Stimulated activated CD8-positive, alpha-beta memory T cell treated with anti-CD3 and anti-CD28 coated beads, Interleukin-12 subunit alpha, Interleukin-12 subunit beta, amount 100 ng/mL, for 24 hours (primary cell): Measurements from ENCODE around the gene HHIP.

Experiments used
- DNase-seq: peaks from one replicate; pipeline ENCODE4 v3.0.0-alpha.2; 2020; ENCODE audit errors: extremely low read depth

HHIP gene, protein sequence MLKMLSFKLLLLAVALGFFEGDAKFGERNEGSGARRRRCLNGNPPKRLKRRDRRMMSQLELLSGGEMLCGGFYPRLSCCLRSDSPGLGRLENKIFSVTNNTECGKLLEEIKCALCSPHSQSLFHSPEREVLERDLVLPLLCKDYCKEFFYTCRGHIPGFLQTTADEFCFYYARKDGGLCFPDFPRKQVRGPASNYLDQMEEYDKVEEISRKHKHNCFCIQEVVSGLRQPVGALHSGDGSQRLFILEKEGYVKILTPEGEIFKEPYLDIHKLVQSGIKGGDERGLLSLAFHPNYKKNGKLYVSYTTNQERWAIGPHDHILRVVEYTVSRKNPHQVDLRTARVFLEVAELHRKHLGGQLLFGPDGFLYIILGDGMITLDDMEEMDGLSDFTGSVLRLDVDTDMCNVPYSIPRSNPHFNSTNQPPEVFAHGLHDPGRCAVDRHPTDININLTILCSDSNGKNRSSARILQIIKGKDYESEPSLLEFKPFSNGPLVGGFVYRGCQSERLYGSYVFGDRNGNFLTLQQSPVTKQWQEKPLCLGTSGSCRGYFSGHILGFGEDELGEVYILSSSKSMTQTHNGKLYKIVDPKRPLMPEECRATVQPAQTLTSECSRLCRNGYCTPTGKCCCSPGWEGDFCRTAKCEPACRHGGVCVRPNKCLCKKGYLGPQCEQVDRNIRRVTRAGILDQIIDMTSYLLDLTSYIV

DNA sequence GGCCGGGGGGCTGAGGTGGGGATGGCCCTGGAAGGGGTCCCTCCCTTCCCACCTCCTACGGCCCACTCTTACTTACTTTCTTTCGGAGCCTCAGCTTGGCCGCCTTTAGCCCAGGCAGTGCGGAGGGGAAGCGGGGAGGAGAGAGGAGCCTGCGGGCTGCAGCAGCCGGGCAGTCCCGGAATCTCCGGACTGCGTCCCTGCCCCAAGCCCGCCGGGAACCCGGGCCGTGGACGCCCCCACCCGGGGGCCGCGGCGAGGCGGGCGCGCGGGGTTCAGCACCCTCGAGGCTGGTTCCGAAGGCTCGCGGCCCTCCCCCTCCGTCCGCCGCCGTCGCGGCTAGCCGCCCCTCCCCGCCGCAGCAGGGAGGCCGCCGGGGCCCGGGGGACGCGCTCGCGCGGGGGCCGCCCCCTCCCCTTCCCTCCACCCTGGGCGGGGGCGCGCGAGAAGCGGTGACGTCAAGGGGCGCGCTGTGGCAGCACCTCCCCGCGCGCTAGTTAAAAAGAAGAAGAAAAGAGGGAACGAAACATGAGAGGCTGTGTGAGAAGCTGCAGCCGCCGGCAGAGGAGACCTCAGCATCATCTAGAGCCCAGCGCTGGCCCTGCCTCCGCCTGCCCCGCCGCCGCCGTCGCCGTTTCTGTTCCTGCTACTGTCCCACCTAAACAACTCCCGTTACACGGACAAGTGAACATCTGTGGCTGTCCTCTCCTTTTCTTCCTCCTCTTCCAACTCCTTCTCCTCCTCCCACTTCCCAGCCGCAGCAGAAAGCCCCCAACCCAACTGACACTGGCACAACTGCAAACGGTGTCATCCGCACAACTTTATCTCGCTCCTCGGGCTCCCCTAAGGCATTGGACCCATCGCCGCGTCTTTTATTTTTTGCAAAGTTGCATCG lies at the start of gene HHIP:
HHIP (plus strand) TSS at position 526 of the 892 bp plus-strand sequence. CDS start 520 bp downstream, outside the sequence.
- DNase-seq: no peak

DNA sequence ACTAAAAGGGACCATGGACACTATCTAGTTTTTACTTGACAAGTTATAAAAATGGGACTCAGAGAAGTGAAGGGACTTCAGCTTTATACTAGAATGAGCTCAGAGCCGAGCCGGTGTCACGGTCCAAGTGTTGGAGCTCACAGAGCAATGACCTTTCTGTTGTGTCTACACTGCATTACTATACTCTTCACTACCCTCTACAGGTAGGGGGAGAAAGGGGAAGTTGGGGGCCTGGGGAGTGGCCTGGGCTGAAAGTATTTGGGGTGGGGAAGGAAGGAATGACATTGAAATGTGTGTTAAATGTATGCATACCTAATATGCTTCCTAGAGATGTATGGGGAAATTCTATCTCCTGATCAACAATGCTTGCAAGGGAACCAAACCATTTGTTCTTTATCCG lies 48.8 kb upstream of the HHIP start:
- DNase-seq: no peak

DNA sequence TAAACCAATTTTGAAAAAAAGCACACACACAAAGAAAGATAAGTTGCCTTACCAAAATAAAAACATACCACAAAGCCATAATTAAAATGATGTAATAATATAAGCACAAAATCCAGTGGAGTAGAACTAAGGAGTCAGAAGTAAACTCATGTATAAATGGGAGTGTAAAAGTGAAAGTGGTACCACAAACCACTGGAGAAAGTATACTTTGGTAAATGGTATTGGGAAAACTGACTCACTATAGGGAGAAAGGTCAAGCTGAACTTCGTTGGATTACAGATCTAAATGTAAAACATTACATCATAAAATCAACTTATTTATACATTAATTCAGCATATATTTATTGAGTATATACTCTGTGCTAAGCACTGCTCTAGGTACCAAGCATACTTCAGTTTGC lies 46.3 kb upstream of the HHIP start:
- DNase-seq: no peak

DNA sequence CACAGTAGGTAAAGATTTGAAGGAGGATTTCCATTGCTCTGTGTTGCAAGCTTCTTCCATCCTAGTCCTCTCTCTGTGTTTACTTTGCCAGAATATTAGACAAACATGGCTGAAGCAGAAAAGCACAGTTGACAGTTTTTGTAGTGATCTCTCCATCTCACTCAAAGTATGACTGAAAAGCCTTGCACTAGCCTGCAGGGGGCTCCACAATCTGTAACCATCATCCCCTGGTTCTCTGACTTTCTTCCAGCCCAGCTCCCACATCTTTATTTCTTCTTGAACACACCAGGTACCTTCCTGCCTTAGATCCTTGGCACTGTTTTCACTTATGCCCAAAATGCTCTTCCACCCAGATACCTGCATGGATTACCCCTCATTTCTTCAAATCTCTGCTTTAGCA lies 34.1 kb upstream of the HHIP start:
- no peak for DNase-seq

DNA sequence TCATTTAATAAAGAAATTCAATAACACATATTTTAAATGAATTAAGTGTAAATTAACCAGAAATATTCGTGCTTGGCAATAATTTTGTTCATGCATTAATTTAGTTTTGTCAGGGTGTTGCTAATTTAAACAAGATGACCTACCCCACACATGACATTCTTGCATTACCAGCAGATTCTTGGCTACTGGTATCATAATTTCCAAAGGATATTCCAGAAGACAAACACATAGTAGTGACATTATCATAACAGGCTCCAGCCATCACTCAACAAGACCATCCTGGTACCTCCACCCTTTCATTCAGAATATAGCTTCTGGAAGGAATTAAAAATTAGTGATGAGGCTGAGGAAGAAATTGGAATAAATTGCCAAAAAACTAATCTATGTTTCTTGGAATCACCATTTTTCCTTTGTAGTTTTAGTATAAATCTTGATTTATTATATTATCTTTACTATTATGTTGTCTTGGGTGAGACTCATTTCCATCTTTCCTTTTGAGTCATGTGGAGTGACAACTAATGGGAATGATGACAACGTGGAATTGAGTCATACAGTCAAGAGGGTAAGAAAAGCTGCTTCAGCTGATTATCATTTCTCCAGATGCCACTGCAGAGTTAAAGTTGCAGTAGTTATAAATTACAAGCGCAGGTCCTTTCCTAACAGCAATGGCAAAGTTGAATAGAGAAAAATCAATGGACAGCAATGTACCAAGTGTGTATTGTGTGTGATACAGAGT lies 30.9 kb upstream of the HHIP start:
- no peak for DNase-seq

DNA sequence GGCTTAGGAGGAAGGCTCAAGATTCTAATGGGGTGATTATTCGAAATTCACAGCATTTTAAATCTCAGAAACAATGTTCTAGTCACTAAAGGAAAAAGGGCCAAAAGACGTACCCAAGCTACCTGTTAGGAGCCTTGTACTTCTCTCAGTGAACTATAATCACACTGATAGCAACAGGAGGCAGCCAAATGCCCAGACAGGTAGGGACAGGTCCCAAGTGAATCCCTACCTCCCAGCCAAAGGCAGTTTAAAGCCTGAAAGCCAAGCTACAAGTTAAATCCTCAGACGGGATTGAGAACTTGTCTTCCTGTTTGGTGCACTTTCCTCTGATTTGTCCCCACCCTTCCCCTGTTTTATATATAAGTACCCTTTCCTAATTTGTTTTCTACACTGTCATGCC lies 24.3 kb upstream of the HHIP start:
- no peak for DNase-seq

DNA sequence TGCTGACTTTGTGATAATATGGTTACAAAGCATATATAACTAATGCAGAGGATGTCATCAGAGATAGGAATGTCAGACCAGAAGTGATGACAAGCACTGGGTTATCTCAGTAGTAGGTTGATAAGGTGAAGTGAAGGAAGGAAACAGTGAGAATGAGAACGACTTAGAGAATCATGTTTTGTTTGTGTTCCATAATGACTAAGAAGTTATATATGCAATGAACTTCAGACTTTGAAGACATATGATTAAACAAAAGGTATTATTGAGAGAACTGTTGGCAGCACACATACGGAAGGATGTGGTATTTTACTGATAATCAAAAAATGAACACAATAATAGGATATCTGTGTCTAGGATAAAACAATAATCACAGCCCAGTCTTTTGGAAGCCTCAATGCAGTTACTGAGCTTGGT lies 18.3 kb upstream of the HHIP start:
- DNase-seq: no peak

DNA sequence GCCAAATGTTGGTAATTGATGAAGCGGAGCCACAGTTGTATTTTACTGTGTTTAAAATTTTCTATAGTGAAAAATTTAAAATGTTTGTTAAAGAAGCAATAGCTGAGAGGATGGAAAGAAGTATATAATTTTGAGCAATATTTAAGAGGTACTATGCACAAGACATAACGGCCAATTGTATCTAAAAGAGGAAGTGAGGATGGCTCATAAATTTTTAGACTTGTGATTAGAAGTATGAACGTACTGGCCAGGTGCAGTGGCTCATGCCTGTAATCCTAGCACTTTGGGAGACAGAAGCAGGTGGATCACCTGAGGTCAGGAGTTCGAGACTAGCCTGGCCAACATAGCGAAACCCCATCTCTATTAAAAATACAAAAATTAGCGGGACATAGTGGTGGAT lies 12.7 kb upstream of the HHIP start:
- DNase-seq: no peak

DNA sequence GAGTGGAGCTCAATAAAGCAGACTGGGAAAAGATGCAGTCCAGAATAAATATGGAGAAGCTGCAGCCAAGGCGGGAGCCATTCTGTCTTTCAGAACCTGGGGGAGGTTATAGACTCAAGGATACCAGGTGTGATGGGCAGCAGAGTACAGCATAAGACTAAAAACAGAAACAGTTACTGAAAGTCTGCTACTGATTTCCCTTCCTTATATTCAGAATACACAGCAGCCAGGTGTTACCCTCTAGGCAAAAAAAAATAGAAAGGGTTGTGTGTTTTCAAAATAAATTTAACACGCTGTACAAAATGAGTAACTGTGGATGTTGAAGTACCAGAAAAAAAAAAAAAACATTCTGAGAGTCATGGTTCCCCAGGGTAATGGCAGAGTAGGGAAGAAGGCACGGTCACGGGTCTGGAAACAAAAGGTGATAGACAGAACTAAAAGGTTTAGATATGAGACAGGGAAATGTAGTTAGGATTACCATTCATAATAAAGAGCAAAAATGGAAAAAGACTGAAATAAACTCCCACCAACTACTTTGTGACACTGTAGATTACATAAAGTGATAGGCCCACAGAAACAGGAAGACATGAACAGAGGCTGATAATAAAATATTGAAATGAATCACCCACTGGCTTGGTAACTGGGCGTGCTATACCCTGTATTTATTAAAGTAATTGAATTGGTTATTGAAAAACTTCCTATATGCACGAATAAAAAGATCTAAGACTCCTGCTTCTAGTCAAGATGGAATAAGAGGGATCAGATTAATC lies 10.8 kb upstream of the HHIP start:
- DNase-seq: no peak

DNA sequence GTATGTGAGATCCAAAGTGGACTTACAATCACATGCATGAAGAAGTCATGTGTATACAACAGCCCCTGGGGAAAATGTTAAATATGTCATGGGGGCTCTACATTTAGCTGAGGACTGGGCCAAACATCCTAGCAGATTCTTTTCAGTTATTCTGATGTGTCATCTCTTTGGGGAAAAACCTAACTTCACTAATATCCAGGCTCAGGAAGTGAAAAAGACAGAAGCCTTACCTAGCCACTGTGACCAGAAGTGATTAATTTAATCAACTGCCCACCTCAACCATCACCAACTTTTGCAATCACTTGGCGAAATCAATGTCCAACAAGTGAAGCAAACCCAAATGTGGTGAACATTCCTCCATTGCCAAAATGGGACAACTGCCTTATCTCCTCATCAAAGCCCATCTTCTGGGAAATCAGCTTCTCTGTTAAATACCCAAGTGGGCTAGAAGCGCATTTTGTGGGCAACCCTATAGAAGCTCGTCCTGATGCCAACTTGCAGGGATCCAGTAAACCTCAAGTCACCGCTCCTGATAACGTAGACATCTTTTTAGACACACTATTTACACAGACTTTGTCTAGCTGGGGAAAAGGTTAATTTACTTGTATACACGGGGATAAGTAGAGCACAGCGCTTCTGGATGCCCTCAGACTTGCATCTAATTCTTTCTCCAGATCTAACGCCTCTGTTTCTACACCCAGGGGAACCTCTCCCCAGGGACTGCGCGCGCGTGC lies 1.4 kb upstream of the HHIP start:
- no peak for DNase-seq

DNA sequence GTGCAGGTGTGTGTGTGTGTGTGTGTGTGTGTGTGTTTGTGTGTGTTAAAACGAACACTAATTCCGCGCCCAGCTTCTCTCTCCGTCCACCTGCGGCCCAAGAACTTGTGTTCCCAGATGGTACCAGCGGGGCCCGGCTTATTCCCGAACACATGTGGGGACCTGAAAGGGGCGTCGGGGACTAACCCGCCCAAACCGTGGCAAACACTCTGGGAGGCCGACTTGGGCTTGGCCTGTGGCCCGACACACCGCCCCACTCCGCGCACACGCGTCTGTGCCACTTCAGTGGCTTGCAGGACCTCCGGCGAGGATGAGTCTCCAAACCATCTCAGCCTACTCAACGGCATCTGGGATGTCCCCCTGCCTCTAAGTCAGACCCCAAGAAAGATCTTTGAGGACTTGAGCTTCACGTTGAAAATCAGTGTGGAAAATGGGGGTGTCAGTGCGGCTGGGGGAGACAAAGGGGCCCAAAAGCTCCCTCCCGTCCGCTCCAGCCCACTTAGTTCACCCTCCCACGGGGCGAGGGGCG lies 790 bp upstream of the HHIP start:
- DNase-seq: no peak

DNA sequence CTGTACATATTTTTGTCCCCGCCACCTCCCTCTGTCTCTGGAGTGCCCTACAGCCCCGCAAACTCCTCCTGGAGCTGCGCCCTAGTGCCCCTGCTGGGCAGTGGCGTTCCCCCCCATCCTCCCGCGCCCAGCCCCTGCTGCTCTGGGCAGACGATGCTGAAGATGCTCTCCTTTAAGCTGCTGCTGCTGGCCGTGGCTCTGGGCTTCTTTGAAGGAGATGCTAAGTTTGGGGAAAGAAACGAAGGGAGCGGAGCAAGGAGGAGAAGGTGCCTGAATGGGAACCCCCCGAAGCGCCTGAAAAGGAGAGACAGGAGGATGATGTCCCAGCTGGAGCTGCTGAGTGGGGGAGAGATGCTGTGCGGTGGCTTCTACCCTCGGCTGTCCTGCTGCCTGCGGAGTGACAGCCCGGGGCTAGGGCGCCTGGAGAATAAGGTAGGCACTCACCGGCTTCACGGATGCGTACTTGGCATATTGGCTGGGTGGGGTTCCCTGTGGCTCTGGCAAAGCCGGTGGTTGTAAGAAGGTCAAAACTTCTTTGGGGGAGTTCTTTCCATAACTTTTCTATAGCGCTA lies 653 bp downstream of the HHIP start:
- DNase-seq: no peak

DNA sequence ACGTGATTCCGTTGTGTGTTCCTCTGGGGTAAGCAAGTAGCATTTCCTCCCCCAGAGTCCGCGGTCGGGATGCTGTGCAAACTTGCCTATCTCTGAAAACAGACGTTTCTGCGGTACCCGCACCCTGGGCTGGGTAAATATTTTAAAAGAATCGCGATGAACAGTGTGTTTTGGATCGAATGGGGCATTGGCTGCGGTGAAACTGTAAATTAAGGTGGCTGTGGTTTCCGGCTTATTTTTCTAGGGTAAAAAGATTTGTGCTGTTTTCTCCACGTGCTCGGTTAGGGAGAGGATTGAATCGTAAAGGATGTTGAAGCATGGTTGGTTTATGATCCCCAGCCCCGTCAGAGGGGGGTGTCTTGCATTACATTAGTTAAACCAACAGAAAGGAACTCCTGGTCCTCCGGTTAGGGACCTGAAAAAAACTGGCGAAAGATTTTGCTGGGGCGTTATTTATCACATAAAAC lies 1.2 kb downstream of the HHIP start:
- no peak for DNase-seq

DNA sequence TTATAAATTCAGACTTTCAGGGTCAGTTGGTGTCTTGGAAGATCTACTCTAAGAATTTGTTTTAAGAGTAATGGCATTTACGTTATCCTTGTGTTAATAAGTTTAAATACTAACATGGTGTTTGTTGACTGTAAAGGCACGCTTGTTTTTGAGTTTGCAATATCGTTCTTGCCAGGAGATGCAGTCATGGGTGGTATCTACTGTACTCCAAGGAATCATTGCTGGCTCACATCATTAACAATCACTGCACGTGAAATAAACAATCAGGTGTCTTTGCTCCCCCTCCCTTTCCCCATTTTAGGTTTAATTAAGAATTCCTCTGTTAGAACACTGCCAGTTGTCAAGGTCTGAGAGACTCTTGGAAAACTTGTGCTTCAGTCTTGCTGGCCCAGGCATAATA lies 1.6 kb downstream of the HHIP start:
- no peak for DNase-seq

DNA sequence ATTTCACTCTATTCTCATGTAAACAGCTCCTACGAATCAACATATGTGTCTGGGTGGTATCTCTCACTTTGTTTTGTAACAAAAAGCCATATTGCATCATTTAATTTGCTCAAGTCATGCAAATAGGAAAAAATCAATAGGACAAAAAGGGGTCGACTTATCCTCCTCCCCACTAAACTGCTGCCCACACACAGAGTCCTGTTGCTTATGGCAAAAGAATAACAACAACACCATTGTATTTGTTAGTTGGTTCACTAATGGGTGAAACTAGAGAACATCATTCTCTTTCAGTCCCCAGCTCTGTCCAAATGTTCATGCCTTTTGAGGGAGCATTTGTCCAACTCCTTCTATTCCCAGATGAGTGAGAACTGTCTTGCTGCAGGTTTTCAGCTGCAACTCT lies 2.1 kb downstream of the HHIP start:
- DNase-seq: no peak

DNA sequence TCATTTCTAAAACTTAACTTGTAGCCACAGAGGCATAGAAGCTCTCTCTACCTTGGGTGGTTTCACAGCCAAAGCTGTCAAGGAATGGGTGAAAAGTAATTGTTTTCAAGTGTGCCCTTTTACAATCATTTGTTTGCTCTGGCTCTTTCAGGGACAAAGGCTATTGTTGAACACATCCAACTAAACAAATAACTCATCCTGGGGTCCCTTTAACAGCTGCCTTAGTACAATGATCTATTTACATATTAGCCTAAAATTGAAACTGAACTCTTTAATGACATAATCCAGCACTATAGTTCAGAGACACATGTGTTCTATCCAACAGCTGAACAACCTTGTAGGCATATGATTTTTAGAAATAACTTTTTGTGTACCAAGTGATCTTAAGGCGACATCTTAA lies 3.7 kb downstream of the HHIP start:
- DNase-seq: no peak

DNA sequence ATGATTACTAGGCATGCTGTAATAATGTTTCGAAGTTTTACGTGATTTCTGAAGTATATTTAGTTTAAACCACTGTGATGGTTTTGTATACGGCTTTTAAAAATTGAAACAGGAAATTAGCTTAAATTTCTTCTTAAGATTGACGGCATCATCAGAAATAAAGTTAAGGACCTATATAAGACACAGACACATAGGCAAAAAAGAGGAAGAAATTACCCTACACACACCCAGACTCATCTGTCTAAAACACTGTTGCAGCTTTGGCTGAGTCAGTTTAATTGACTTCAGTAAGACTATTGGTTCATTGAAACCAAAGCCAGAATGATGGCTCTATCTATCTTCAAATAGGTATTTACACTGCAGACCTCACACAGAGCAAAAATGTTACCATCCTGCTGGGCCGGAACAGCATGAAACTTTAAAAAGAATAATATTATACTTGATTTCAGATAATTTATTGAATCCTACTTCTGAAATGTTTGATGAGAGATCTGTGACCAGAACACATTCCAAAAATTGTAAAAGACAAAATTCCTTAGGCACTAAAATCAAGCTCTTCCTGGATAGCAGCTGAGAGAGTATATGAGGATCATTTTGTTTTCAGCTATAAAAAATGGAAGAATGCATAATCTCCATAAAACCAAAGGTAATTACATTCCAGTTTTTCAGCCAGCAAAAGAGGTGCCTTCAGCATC lies 4.5 kb downstream of the HHIP start:
- DNase-seq: no peak

DNA sequence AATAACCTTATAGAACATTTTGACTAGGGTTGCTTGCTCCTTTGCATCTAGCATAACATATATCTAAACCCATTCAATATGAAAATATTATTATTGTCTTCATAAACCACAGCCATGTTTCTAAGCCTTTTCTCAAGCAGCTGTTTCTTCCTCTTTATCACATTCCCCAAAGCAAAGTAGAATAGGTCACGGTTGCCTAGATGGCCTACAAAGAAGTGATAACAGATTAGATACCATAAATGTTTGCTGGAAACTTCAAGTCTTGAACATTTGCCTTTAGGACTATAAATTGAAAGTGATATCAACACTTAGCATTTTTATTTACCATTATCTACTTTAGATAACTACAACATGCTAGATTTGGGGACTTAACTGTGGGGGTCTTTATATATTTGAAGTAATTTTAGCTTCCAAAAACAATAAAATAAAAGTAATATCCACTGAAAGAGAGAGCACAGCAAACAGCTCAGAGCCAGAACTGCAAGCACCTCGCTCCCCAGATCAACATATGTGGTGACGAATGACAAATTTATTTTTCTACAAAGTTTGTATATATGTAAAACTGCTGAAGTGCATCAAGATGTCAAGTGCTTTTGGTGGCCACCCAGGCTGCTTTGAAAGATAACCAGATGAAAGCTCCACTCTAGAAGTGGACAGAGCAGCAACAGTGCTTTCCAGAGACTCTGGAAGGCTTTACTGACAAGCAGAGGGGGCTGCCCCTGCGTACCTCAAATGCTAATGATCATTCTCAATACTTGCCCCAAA lies 8.0 kb downstream of the HHIP start:
- no peak for DNase-seq
